ENCODE data around the gene TMEM259. TPM values are rescaled to one million over a fixed set of nuclear protein-coding genes. Genes with fewer than 3 reads are reported as not detected.

Gene TMEM259
- total RNA-seq, 2 donors from 2014 or later = 183 to 267 TPM

DNA sequence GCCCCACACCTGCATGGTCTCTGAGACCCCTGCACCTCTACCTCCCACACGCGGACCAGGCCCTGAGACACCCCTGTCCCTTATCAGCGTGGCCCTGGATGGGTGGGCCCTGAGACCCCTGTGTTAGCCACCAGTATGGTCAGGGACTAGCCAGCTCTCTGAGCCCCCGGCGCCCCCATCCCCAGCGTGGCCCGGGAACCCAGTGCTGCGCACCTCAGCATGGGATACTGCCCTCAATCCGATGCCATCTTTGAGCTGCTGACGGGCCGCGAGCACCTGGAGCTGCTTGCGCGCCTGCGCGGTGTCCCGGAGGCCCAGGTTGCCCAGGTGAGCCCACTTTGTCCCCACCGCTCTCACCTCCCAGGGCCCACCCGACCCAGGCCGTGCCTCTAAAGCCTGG is 41.1 kb upstream of the TMEM259 start:
- H3K36me3 ChIP-seq = no peaks in the 10 kb centered on the region
- peaks cover 5 to 25% of the 10 kb centered on the region in 2 donors for H3K4me1 ChIP-seq (ENCODE audit: control insufficient read depth in 1 of 2, low read depth in 2 of 2)
- ATAC-seq (ENCODE audit: insufficient number of reproducible peaks, low FRiP score, low read depth) (no peak), DNase-seq (ENCODE audit: low spot score) (no peak)
- no peak overlapping the region for H3K27ac ChIP-seq
- TF ChIP-seq, protein P1, sequence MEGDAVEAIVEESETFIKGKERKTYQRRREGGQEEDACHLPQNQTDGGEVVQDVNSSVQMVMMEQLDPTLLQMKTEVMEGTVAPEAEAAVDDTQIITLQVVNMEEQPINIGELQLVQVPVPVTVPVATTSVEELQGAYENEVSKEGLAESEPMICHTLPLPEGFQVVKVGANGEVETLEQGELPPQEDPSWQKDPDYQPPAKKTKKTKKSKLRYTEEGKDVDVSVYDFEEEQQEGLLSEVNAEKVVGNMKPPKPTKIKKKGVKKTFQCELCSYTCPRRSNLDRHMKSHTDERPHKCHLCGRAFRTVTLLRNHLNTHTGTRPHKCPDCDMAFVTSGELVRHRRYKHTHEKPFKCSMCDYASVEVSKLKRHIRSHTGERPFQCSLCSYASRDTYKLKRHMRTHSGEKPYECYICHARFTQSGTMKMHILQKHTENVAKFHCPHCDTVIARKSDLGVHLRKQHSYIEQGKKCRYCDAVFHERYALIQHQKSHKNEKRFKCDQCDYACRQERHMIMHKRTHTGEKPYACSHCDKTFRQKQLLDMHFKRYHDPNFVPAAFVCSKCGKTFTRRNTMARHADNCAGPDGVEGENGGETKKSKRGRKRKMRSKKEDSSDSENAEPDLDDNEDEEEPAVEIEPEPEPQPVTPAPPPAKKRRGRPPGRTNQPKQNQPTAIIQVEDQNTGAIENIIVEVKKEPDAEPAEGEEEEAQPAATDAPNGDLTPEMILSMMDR (IDR thresholded peaks at IDR 0.05) = no peak
- no peak overlapping the region for H3K4me3 ChIP-seq
- peaks cover 17% of the 10 kb centered on the region for H3K9me3 ChIP-seq
- no peaks in the 10 kb centered on the region for H3K27me3 ChIP-seq (replicated peaks; ENCODE audit: insufficient read depth)

DNA sequence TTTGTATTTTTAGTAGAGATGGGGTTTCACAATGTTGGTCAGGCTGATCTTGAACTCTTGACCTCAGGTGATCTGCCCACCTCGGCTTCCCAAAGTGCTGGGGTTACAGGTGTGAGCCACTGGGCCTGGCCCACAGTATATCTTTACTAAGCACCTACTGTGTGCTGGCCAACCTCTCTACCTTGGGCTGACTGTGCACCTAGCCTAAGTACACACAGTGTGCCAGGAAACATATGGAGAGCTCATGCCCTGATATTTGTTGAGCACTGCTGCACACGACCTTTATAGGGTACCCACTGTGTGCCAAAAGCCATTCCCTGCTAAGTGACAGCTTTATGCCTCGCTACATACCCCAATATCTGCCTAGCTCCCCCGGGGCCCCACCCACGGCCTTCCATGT is 39.8 kb upstream of the TMEM259 start:
- no peak overlapping the region for H3K27ac ChIP-seq
- ATAC-seq (ENCODE audit: insufficient number of reproducible peaks, low FRiP score, low read depth) (no peak), DNase-seq (ENCODE audit: low spot score) (no peak)
- H3K9me3 ChIP-seq = peaks cover 30% of the 10 kb centered on the region
- peaks cover 5 to 12% of the 10 kb centered on the region in 2 donors for H3K4me1 ChIP-seq (ENCODE audit: control insufficient read depth in 1 of 2, low read depth in 2 of 2)
- H3K36me3 ChIP-seq = no peaks in the 10 kb centered on the region
- no peak overlapping the region for H3K4me3 ChIP-seq
- TF ChIP-seq, protein P1 (IDR thresholded peaks at IDR 0.05) = no peak
- H3K27me3 ChIP-seq (replicated peaks; ENCODE audit: insufficient read depth) = no peaks in the 10 kb centered on the region

DNA sequence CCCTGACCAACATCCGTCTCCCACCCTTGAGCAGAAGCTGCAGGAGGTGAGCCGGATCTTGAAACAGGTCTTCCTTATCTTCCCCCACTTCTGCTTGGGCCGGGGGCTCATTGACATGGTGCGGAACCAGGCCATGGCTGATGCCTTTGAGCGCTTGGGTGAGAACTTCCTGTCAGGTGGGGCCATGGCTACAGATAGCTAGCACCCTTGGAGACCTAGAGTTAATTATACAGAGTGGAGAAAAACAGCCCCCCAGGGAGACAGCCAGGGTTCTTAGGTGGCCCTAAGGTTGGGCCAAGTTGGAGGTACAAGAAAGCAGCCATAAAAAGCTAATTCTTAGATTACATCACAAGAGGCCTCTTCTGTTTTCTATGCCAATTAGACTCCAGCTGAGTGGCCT is 37.2 kb upstream of the TMEM259 start:
- H3K36me3 ChIP-seq = no peaks in the 10 kb centered on the region
- H3K9me3 ChIP-seq = peaks cover 30% of the 10 kb centered on the region
- H3K27me3 ChIP-seq (replicated peaks; ENCODE audit: insufficient read depth) = no peaks in the 10 kb centered on the region
- H3K4me1 ChIP-seq (ENCODE audit: control insufficient read depth in 1 of 2, low read depth in 2 of 2) = no peaks in the 10 kb centered on the region
- ATAC-seq (ENCODE audit: insufficient number of reproducible peaks, low FRiP score, low read depth) (no peak), DNase-seq (ENCODE audit: low spot score) (no peak)
- H3K4me3 ChIP-seq = no peak overlapping the region
- TF ChIP-seq, protein P1 (IDR thresholded peaks at IDR 0.05) = no peak
- no peak overlapping the region for H3K27ac ChIP-seq

DNA sequence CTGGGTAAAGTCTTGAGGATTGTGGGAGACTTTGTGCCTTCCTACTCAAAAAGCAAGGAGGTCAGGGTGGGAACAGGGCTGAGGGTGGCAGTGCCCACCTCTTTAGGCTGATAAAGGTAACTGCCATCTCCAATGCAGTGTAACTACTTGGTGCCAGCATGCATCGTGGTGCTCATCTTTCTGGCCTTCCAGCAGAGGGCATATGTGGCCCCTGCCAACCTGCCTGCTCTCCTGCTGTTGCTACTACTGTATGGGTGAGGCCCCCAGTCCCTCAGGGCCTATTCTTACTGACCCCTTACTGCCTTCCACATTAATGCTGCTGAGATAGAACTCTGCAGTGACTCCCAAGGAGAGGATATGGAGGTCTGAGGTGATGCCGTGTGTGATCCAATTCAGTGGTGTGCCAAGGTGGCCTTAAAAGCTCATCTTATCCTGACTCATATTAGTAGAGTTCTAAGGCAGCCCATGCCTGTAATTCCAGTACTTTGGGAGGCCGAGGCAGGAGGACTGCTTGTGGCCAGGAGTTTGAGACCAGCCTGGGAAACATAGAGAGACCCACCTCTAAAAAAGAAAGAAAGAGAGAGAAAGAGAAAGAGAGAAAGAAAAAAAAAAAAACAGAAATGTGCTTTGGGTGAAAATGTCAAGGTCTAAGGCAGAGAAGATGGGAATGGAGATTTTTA is 36.4 kb upstream of the TMEM259 start:
- H3K36me3 ChIP-seq = no peaks in the 10 kb centered on the region
- peaks cover 30% of the 10 kb centered on the region for H3K9me3 ChIP-seq
- ATAC-seq (ENCODE audit: insufficient number of reproducible peaks, low FRiP score, low read depth) (no peak), DNase-seq (ENCODE audit: low spot score) (no peak)
- TF ChIP-seq, protein P1 (IDR thresholded peaks at IDR 0.05) = no peak
- no peaks in the 10 kb centered on the region for H3K4me1 ChIP-seq (ENCODE audit: control insufficient read depth in 1 of 2, low read depth in 2 of 2)
- H3K27me3 ChIP-seq (replicated peaks; ENCODE audit: insufficient read depth) = no peaks in the 10 kb centered on the region
- H3K27ac ChIP-seq = no peak overlapping the region
- H3K4me3 ChIP-seq = no peak overlapping the region

DNA sequence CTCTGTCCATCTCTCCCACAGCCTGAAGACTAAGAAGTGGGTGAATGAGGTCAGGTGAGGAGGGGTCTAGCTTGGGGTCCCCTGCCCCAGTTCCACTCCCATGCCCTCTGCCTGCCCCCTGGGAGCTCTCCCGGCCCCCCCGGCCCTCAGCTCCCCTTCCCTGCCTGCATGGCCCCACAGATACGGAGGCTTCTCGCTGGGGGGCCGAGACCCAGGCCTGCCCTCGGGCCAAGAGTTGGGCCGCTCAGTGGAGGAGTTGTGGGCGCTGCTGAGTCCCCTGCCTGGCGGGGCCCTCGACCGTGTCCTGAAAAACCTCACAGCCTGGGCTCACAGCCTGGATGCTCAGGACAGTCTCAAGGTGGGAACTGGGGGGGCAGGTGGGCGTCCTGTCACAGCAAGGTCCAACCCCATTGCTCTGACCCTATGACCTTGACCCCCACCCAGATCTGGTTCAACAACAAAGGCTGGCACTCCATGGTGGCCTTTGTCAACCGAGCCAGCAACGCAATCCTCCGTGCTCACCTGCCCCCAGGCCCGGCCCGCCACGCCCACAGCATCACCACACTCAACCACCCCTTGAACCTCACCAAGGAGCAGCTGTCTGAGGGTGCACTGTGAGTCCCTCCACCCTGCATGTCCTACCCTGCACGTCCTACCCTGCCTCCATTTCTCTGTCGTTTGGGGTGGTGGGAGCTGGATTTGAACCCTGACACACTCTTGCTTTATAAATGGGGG is 35.1 kb upstream of the TMEM259 start:
- Histone ChIP-seq H3K4me3 (no peak overlapping the region), H3K27me3 (replicated peaks; ENCODE audit: insufficient read depth) (no peaks in the 10 kb centered on the region), H3K36me3 (no peaks in the 10 kb centered on the region), H3K27ac (no peak overlapping the region), H3K4me1 (ENCODE audit: control insufficient read depth in 1 of 2, low read depth in 2 of 2) (no peaks in the 10 kb centered on the region), H3K9me3 (peaks cover 30% of the 10 kb centered on the region)
- TF ChIP-seq, protein P1 (IDR thresholded peaks at IDR 0.05) = no peak
- DNase-seq (ENCODE audit: low spot score) = no peak
- ATAC-seq (ENCODE audit: insufficient number of reproducible peaks, low FRiP score, low read depth) = no peak

All from thoracic aorta (tissue), 2 donors.